NCI-H2227 (cell line): Measurements from ENCODE around the gene KCNH8.

Source experiments
- DNase-seq: peaks from one replicate; lab custom pipeline; 2025; ENCODE audit not compliant: unreplicated experiment; lab: John Stamatoyannopoulos, UW

Gene KCNH8

GRCh38 chr3:19248143-19248542 is 99.8 kb downstream of the KCNH8 start:
- no peak for DNase-seq

- no peak for DNase-seq
Measured at GRCh38 chr3:19248767-19249166, 100.5 kb downstream of the KCNH8 start.

- no peak for DNase-seq
Measured at GRCh38 chr3:19250959-19251610, 102.8 kb downstream of the KCNH8 start.

GRCh38 chr3:19254189-19254588 is 105.9 kb downstream of the KCNH8 start:
- no peak for DNase-seq

- no peak for DNase-seq
Measured at GRCh38 chr3:19254784-19255338, 106.6 kb downstream of the KCNH8 start.

- DNase-seq = no peak
Measured at GRCh38 chr3:19256313-19256712, 108.0 kb downstream of the KCNH8 start.

- no peak for DNase-seq
Measured at GRCh38 chr3:19263606-19264005, 115.3 kb downstream of the KCNH8 start.

GRCh38 chr3:19264424-19264823 is 116.1 kb downstream of the KCNH8 start:
- DNase-seq = no peak

GRCh38 chr3:19267040-19267439 is 118.7 kb downstream of the KCNH8 start:
- DNase-seq = no peak

GRCh38 chr3:19270481-19270880 is 122.2 kb downstream of the KCNH8 start:
- DNase-seq = no peak

GRCh38 chr3:19272296-19272695 is 124.0 kb downstream of the KCNH8 start:
- DNase-seq = no peak

- DNase-seq = no peak
Measured at GRCh38 chr3:19273091-19273490, 124.8 kb downstream of the KCNH8 start.

- no peak for DNase-seq
Measured at GRCh38 chr3:19274576-19274975, 126.3 kb downstream of the KCNH8 start.

- no peak for DNase-seq
Measured at GRCh38 chr3:19284974-19285373, 136.7 kb downstream of the KCNH8 start.

GRCh38 chr3:19293295-19293694 is 145.0 kb downstream of the KCNH8 start:
- no peak for DNase-seq

GRCh38 chr3:19295208-19295607 is 146.9 kb downstream of the KCNH8 start:
- DNase-seq = no peak

GRCh38 chr3:19331931-19332330 is 183.6 kb downstream of the KCNH8 start:
- no peak for DNase-seq

GRCh38 chr3:19334120-19334519 is 185.8 kb downstream of the KCNH8 start:
- DNase-seq = no peak

- no peak for DNase-seq
Measured at GRCh38 chr3:19338769-19339168, 190.5 kb downstream of the KCNH8 start.

GRCh38 chr3:19342389-19342788 is 194.1 kb downstream of the KCNH8 start:
- DNase-seq = no peak

- DNase-seq = no peak
Measured at GRCh38 chr3:19346759-19347158, 198.4 kb downstream of the KCNH8 start.

- no peak for DNase-seq
Measured at GRCh38 chr3:19347671-19348070, 199.4 kb downstream of the KCNH8 start.

GRCh38 chr3:19348500-19348899 is 200.2 kb downstream of the KCNH8 start:
- no peak for DNase-seq
